GM12873 (cell line): ENCODE data around the gene SIGLEC6.

Experiments
- TF ChIP-seq, protein P1 (sequence below): IDR thresholded peaks from 2 replicates; pipeline ENCODE4 v1.5.1; 2012; ENCODE audit warnings: low read depth, mild to moderate bottlenecking, moderate library complexity, low read length, control low read depth; ENCODE audit not compliant: insufficient read depth; ENCODE audit errors: missing control alignments

The SIGLEC6 gene

DNA sequence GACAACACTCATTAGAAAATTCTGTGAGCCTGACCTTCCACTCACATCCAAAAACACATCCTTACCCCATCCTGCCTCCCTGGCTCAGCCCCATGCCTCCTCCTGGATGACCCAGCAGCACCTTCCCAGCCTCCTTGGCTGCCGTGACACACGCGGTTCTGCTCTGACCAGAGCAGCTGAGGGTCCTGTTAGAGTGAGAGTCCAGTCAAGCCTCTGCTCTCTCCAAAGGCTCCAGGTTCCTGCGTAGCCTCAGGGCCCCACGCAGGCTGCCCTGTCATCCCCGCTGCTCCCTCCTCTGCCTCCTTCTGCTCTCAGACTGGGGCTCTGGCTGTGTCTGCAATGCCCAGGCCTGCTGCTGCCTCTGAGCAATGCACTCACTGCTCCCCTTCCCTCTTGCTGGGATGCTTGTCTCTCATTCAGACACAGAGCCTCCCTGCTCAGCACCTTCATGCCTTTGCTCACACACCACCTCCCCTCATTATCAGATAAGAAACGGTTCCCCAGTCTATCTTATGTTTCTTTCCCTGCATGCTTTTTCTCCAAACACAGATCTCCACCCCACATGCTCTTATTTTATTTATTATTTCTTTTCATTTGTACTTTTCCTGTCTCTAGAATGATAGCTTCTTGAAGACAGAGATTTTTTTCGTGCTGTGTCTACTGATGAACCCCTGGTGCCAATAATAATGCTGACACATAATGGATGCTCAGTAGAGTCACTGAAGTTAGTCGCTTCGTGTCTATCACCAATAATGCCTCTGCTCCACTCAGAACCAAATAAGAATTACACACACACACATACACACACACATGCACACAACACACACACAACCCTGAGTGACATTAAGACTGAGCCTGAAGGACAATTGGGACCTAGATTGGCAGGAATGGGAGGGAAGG, 10.2 kb upstream of the SIGLEC6 start:
- TF ChIP-seq, protein P1, sequence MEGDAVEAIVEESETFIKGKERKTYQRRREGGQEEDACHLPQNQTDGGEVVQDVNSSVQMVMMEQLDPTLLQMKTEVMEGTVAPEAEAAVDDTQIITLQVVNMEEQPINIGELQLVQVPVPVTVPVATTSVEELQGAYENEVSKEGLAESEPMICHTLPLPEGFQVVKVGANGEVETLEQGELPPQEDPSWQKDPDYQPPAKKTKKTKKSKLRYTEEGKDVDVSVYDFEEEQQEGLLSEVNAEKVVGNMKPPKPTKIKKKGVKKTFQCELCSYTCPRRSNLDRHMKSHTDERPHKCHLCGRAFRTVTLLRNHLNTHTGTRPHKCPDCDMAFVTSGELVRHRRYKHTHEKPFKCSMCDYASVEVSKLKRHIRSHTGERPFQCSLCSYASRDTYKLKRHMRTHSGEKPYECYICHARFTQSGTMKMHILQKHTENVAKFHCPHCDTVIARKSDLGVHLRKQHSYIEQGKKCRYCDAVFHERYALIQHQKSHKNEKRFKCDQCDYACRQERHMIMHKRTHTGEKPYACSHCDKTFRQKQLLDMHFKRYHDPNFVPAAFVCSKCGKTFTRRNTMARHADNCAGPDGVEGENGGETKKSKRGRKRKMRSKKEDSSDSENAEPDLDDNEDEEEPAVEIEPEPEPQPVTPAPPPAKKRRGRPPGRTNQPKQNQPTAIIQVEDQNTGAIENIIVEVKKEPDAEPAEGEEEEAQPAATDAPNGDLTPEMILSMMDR, result no peak

DNA sequence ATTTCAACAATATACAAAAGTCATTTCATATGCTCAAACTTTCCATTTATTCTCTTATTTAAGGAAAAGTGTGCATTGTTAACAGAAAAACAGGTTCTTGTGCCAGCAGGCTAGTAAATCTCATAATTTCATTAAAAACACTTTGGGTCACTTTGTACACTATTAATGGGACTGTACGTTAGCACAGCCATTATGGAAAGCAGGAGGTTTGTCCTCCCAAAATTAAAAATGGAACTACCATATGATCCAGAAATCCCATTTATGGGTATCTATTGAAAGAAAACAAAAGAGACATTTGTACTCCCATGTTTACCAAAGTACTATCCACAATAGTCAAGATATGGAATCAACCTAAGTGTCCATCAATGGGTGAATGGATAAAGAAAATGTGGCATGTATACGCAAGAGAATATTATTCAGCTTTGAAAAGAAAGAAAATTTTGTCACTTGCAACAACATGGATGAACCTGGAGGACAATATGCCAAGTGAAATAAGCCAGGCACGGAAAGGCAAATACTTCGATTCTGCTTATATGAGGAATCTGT, 8.4 kb upstream of the SIGLEC6 start:
- TF ChIP-seq, protein P1, result no peak

DNA sequence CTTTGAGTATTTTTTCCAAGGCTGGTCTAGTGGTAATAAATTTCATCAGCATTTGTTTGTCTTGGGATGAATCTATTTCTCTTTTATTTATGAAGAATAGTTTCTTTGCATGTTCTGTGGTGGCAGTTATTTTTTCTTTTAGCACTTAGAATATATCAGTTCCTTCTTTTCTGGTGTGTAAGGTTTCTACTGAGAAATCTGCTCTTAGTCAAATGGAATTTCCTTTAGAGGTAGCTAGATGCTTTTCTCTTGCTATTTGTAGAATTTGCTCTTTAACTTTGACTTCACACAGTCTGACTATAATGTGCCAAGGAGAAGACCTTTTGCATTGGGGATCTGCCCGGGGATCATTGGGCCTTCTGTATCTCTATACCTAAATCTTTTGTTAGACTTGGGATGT, 4.1 kb upstream of the SIGLEC6 start:
- TF ChIP-seq, protein P1, result no peak

DNA sequence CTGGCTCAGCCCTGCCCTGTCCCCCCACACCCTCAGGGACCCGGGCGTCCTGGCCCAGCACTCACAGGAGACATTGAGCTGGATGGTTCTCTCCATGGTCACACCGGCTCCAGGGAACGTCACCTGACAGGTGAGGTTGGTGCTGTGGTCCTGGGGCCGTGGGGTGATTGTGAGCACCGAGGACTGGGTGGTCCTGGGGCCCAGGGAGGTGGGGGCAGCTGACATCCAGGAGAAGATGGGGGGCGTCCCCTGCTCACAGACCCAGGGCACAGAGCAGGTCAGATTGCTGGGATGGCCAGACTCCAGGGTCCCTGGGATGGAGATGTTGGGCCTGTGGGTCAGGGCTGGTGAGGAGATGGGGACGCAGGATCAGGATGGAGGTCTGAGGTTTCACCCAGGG, 854 bp downstream of the SIGLEC6 start:
- TF ChIP-seq, protein P1, result no peak

DNA sequence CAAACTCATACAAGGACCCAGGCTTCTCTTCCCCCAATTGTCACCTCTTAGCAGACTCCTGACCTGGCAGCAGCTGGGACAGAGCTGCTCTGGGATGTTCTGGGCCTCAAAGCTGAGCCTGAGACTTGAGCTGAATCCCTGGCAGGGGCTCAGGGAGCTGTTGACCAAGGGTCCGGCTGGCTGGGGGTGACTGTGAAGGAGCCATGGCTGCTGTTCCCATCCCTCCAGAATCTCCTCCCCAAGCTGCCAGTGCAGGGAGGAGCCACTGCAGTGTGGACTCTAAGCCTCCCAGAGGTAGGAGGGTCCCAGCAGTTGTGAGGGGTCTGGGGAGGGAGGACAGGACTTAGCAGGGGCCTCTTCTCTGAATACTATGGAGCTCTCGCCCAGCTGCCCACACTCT, 2.2 kb downstream of the SIGLEC6 start:
- TF ChIP-seq, protein P1, result no peak

DNA sequence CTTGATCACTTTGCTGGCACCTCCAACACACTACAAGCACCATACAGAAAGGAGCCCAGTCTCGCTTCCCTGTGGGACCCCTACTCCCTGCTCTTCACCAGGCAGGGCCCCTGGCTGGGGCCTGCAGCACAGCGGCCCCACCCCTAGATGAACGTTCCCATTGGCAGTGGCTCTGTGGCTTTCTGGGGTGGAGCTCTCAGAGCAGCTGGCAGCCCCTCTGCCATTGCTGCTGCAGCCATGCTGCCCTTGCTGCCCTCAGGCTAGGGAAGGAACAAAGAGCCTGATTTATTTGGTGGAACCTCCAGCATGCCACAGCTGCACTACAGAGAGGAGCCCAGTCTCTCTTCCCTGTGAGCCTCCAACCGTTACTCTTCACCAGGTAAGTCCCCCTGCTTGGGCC, 5.8 kb downstream of the SIGLEC6 start:
- TF ChIP-seq, protein P1, result no peak

DNA sequence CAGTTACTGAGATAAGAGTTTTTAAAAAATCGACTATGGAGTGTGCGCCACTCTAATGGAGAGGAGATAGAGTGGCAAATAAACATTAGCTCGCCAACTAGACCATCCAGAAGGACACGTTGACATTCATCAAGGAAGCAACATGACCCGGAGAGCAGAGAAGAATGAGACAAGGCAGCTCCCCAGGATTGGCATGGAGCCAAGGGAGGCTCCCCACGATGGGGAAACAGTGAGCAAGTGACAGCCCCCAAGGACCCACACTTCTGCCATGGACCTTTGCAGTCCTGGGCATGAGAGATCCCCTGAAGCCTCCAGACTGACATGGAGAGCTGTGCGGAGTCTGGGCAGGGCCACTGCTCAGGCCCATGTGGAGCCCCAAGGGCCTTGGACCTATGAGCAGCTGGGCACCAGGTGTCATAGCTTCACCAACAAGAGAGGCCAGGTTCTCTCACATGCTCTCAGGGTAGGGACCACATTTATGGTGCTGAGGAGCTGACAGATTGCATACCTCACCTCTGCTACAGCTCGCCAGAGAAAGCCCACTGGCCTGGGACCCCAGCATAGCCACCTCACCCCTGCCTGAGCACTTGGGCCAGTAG, 6.7 kb downstream of the SIGLEC6 start:
- TF ChIP-seq, protein P1, result no peak
